ENCODE results near the gene NBPF1. TPM values are rescaled to one million over a fixed set of nuclear protein-coding genes. Genes with fewer than 3 reads are reported as not detected.
"Not testable (repeated sequence)": the region's sequence is repeated elsewhere in the genome, so short reads cannot be mapped to it uniquely, and the experiment has no call there.

The NBPF1 gene
- total RNA-seq, 1 donor from 2014 or later = 41.8 TPM

- no peak for TF ChIP-seq CTCF (IDR thresholded peaks at IDR 0.05; ENCODE audit: partially characterized antibody, unreplicated experiment)
- no peaks in the 10 kb centered on the region for H3K4me1 Mint-ChIP-seq (ENCODE audit: low read depth, unreplicated experiment)
- no peak overlapping the region for H3K27ac Mint-ChIP-seq (ENCODE audit: unreplicated experiment)
- H3K36me3 Mint-ChIP-seq (ENCODE audit: unreplicated experiment) = no peaks in the 10 kb centered on the region
- no peak for DNase-seq
- H3K4me3 Mint-ChIP-seq (ENCODE audit: unreplicated experiment) = no peak overlapping the region
- H3K9me3 Mint-ChIP-seq (ENCODE audit: unreplicated experiment) = no peaks in the 10 kb centered on the region
- H3K27me3 Mint-ChIP-seq (ENCODE audit: unreplicated experiment) = no peaks in the 10 kb centered on the region
These were observed 4.4 kb downstream of the NBPF1 start for GRCh38 chr1:16608838-16609560.

DNA sequence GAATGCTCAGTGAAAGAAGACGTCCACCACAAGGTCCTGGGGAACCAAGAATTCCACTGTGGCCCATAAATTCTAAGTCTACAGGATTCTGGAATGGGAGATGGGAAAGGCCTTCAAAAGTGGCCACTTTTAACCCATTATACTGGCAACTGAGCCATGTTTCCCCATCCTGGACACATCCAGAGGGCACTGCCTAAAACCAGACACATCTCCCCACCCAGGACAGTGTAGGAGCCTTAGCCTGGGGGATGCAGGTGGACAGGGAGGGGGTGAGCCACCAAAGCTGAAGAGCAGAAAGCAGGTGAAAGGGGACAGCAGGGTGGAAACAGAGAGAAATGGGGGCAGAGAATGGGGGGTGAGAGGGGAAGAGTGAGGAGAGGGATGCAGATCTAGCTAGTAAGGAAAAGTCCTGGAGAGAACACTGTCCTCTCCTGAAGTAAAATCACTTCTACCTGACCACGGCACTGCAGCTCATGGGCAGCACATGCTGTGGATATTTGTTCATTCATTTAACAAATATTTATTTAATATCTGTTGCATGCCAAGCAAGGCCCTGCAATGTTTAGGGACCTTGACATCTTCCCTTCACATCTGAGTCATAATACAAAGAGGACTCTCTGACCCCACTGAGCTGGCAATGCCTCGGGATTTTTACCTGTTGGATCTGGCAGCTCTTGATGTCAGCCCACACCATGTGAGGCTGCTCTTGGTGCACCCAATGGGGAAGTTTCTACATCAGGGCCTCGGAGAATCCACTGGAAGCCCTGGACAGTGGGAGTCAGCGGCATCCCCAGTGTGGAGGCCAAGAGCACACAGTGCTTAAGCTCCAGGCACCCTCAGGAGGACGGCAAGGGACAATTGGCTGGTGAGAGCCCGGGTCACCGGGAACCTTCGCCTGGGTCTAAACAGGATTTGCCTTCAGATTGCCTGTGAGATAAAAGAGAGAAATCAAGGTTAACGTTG, 5.2 kb downstream of the NBPF1 start:
- H3K36me3 Mint-ChIP-seq (ENCODE audit: unreplicated experiment); H3K9me3 Mint-ChIP-seq (ENCODE audit: unreplicated experiment); H3K27ac Mint-ChIP-seq (ENCODE audit: unreplicated experiment): not testable (repeated sequence)

DNA sequence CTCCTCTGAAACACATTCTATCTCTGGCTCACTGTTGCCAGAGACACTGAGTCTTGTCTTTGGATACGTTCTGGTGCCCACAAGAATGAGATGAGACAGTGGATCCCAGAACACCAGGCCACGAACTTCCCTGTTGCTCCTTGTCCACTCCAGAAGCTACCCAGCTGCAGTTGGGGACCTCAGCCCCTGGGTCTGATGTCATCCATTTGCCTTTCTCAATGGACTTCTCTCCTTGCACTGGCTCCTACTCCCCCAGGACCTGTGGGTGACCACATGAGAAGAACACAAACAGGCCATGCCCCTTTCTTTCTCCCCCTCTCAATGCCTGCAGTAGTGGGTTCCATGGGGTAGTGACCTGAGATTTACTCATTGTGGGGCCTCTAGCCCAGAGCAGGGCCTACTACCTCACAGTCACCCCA, 5.9 kb downstream of the NBPF1 start:
- Mint-ChIP-seq H3K27me3 (ENCODE audit: unreplicated experiment) (no peaks in the 10 kb centered on the region), H3K4me1 (ENCODE audit: low read depth, unreplicated experiment) (no peaks in the 10 kb centered on the region), H3K4me3 (ENCODE audit: unreplicated experiment) (no peak overlapping the region), H3K9me3 (ENCODE audit: unreplicated experiment) (no peaks in the 10 kb centered on the region), H3K27ac (ENCODE audit: unreplicated experiment) (no peak overlapping the region), H3K36me3 (ENCODE audit: unreplicated experiment) (no peaks in the 10 kb centered on the region)
- TF ChIP-seq CTCF (IDR thresholded peaks at IDR 0.05; ENCODE audit: partially characterized antibody, unreplicated experiment) = no peak
- DNase-seq = no peak

More for the DNA sequence above, 5.2 kb downstream of the NBPF1 start:
- DNase-seq; H3K4me3 Mint-ChIP-seq (ENCODE audit: unreplicated experiment); H3K4me1 Mint-ChIP-seq (ENCODE audit: low read depth, unreplicated experiment); H3K27me3 Mint-ChIP-seq (ENCODE audit: unreplicated experiment): not testable (repeated sequence)

GRCh38 chr1:16606666-16607432, 6.5 kb downstream of the NBPF1 start:
- not testable (repeated sequence) for H3K27me3 Mint-ChIP-seq (ENCODE audit: unreplicated experiment); H3K9me3 Mint-ChIP-seq (ENCODE audit: unreplicated experiment); H3K4me3 Mint-ChIP-seq (ENCODE audit: unreplicated experiment); H3K36me3 Mint-ChIP-seq (ENCODE audit: unreplicated experiment); H3K27ac Mint-ChIP-seq (ENCODE audit: unreplicated experiment); DNase-seq; H3K4me1 Mint-ChIP-seq (ENCODE audit: low read depth, unreplicated experiment)

GRCh38 chr1:16605532-16606505, 7.5 kb downstream of the NBPF1 start:
- TF ChIP-seq CTCF (IDR thresholded peaks at IDR 0.05; ENCODE audit: partially characterized antibody, unreplicated experiment) = no peak
- Mint-ChIP-seq H3K36me3 (ENCODE audit: unreplicated experiment) (no peaks in the 10 kb centered on the region), H3K27ac (ENCODE audit: unreplicated experiment) (no peak overlapping the region), H3K27me3 (ENCODE audit: unreplicated experiment) (no peaks in the 10 kb centered on the region), H3K4me1 (ENCODE audit: low read depth, unreplicated experiment) (no peaks in the 10 kb centered on the region), H3K4me3 (ENCODE audit: unreplicated experiment) (no peak overlapping the region), H3K9me3 (ENCODE audit: unreplicated experiment) (no peaks in the 10 kb centered on the region)
- DNase-seq = no peak

All from glutamatergic neuron (in vitro differentiated cells).